ENCODE data around the gene RAB31.
A peak's percentile ranks its signal among the peaks of the same experiment; 100 is the strongest.

The RAB31 gene

DNA sequence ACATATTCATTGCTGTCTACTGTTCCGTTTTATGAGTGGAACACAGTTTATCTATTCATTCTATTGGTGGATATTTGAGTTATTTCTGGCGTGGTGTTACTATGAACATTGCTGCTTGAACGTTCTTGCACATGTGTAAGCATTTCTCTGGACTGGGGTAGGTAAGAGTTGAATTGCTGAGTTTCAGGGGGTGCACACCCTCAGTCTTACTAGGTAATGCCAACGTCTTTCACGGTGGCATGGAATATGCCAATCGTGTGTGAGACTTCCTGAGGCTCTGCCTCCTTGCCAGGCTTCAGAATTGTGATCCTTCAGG is 121.3 kb downstream of the RAB31 start:
- Histone ChIP-seq H3K36me3 (replicated peaks in 1 of 2; ENCODE audit: control insufficient read depth in 2 of 2, insufficient read depth in 2 of 2, low read length in 2 of 2) (peaks cover 0 to 6% of the 10 kb centered on the region in 2 donors), H2BK5ac (ENCODE audit: low read length) (no peak overlapping the region), H3K4me3 (ENCODE audit: low read length in 2 of 2) (no peak overlapping the region), H3K14ac (ENCODE audit: low read length) (no peak overlapping the region), H2BK12ac (ENCODE audit: low read length) (no peak overlapping the region), H4K8ac (ENCODE audit: low read depth, low read length) (no peak overlapping the region), H3K18ac (ENCODE audit: low read length) (no peak overlapping the region), H2BK15ac (ENCODE audit: low read length) (no peak overlapping the region), H3K4me2 (ENCODE audit: insufficient read depth, low read length, poor library complexity, severe bottlenecking) (no peak overlapping the region), H3K4ac (ENCODE audit: low read length) (no peak overlapping the region), H3K27ac (replicated peaks; ENCODE audit: low read length) (no peak overlapping the region), H4K91ac (ENCODE audit: low read depth, low read length, poor library complexity) (no peak overlapping the region), H3K9ac (ENCODE audit: low read depth, low read length, poor library complexity) (no peak overlapping the region), H2BK120ac (ENCODE audit: low read depth, low read length) (no peak overlapping the region), H2AFZ (ENCODE audit: low read length) (no peak overlapping the region), H2AK5ac (ENCODE audit: low read depth, low read length) (no peak overlapping the region), H3K79me1 (ENCODE audit: low read depth, low read length) (no peaks in the 10 kb centered on the region), H3K27me3 (ENCODE audit: control insufficient read depth in 3 of 3, insufficient read depth in 3 of 3, low read depth in 1 of 3, low read length in 3 of 3) (no peaks in the 10 kb centered on the region), H3K23ac (ENCODE audit: low read depth, low read length, poor library complexity) (no peak overlapping the region), H3K9me3 (replicated peaks in 1 of 2; ENCODE audit: control insufficient read depth in 2 of 2, insufficient read depth in 1 of 2, low read depth in 1 of 2, low read length in 2 of 2) (peaks cover 0 to 3% of the 10 kb centered on the region in 2 donors), H3K4me1 (ENCODE audit: control insufficient read depth in 2 of 2, insufficient read depth in 1 of 2, low read depth in 1 of 2, low read length in 2 of 2) (no peaks in the 10 kb centered on the region)
- no peak for DNase-seq (ENCODE audit: low spot score)
- WGBS, 2 donors (ENCODE audit: extremely low coverage in 2 of 2, insufficient read length in 2 of 2, insufficient replicate concordance in 1 of 2), result no CpG with 5 or more reads among the region's 6 CpGs

DNA sequence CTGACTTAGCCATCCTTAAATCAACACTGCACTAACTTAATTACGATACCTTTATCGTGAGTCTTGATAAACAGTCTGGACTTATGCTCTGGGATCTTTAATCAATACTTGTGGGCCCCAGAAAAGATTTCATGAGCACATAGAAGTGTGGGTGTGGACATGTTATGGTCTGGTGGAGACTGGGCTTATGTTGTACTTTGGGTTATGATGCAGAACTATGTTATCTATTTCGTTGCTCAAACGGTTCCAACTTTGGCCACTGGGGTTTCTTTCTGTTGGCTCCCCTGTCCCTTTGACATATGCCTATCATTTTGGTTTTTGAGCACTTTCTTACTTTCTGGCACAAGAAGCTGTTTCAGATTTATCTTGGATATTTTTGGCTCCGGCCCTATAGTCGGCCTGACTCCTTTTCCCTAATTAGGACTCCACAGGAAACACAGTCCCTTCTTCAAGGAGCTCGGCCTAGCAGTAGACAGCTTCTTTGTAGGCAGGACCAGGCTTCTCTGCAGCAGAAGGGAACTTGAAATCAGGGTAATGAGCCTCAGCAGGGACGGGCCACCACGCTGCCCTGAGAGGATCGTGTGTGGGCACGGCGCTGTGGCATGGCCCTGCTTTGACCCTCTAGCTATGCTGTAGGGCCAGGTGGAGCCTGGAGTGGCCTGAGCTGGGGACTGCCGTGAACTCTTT is 123.1 kb downstream of the RAB31 start:
- Histone ChIP-seq H3K14ac (ENCODE audit: low read length) (no peak overlapping the region), H2BK5ac (ENCODE audit: low read length) (peak overlapping the region; percentile 47), H4K91ac (ENCODE audit: low read depth, low read length, poor library complexity) (no peak overlapping the region), H3K4ac (ENCODE audit: low read length) (no peak overlapping the region), H3K27me3 (ENCODE audit: control insufficient read depth in 3 of 3, insufficient read depth in 3 of 3, low read depth in 1 of 3, low read length in 3 of 3) (no peaks in the 10 kb centered on the region), H2AK5ac (ENCODE audit: low read depth, low read length) (no peak overlapping the region), H3K23ac (ENCODE audit: low read depth, low read length, poor library complexity) (peak overlapping the region; percentile 39), H3K36me3 (replicated peaks in 1 of 2; ENCODE audit: control insufficient read depth in 2 of 2, insufficient read depth in 2 of 2, low read length in 2 of 2) (peaks cover 0 to 6% of the 10 kb centered on the region in 2 donors), H2AFZ (ENCODE audit: low read length) (no peak overlapping the region), H4K8ac (ENCODE audit: low read depth, low read length) (no peak overlapping the region), H3K27ac (replicated peaks; ENCODE audit: low read length) (no peak overlapping the region), H3K79me1 (ENCODE audit: low read depth, low read length) (no peaks in the 10 kb centered on the region), H3K4me2 (ENCODE audit: insufficient read depth, low read length, poor library complexity, severe bottlenecking) (no peak overlapping the region), H3K4me1 (ENCODE audit: control insufficient read depth in 2 of 2, insufficient read depth in 1 of 2, low read depth in 1 of 2, low read length in 2 of 2) (peaks cover 4 to 8% of the 10 kb centered on the region in 2 donors), H2BK15ac (ENCODE audit: low read length) (no peak overlapping the region), H2BK12ac (ENCODE audit: low read length) (peak overlapping the region; percentile 26), H3K4me3 (ENCODE audit: low read length in 2 of 2) (no peak overlapping the region), H3K9me3 (replicated peaks in 1 of 2; ENCODE audit: control insufficient read depth in 2 of 2, insufficient read depth in 1 of 2, low read depth in 1 of 2, low read length in 2 of 2) (peaks cover 0 to 3% of the 10 kb centered on the region in 2 donors), H3K9ac (ENCODE audit: low read depth, low read length, poor library complexity) (no peak overlapping the region), H2BK120ac (ENCODE audit: low read depth, low read length) (no peak overlapping the region), H3K18ac (ENCODE audit: low read length) (peak overlapping the region; percentile 44)
- no CpG with 5 or more reads among the region's 13 CpGs for WGBS, 2 donors (ENCODE audit: extremely low coverage in 2 of 2, insufficient read length in 2 of 2, insufficient replicate concordance in 1 of 2)
- DNase-seq (ENCODE audit: low spot score), result no peak

DNA sequence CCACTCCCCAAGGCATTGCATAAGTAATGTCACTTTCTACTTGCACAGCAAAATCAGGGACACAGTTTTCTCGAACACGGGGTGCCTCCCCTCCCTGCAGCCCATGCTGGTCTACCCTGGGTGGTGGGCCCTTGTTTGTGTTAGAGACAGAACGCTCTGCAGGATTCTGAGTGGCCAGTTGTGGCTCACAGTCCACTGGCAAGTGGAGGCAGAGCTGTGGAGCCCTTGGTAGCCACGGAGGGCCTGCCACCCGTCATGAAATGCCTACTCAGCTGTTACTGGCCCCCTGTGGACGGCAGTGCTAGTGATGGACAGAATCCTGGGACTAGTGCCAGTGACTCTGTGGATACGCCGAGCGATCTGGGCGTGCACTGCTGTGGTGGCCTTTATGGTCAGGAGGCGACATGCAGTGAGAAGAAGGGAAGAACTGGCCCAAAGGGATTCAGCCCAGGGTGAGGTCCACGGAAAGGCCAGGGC is 123.7 kb downstream of the RAB31 start:
- no peak overlapping the region for H3K18ac ChIP-seq (ENCODE audit: low read length)
- H3K9ac ChIP-seq (ENCODE audit: low read depth, low read length, poor library complexity), result no peak overlapping the region
- no peaks in the 10 kb centered on the region for H3K79me1 ChIP-seq (ENCODE audit: low read depth, low read length)
- no peak overlapping the region for H4K91ac ChIP-seq (ENCODE audit: low read depth, low read length, poor library complexity)
- no peak overlapping the region for H3K4me3 ChIP-seq (ENCODE audit: low read length in 2 of 2)
- peak overlapping the region; percentile 26 for H2BK12ac ChIP-seq (ENCODE audit: low read length)
- H3K9me3 ChIP-seq (replicated peaks in 1 of 2; ENCODE audit: control insufficient read depth in 2 of 2, insufficient read depth in 1 of 2, low read depth in 1 of 2, low read length in 2 of 2), result peaks cover 0 to 3% of the 10 kb centered on the region in 2 donors
- WGBS, 2 donors (ENCODE audit: extremely low coverage in 2 of 2, insufficient read length in 2 of 2, insufficient replicate concordance in 1 of 2), result no CpG with 5 or more reads among the region's 12 CpGs
- H3K23ac ChIP-seq (ENCODE audit: low read depth, low read length, poor library complexity), result peak overlapping the region; percentile 39
- no peak overlapping the region for H2BK120ac ChIP-seq (ENCODE audit: low read depth, low read length)
- DNase-seq (ENCODE audit: low spot score), result no peak
- no peak overlapping the region for H2BK15ac ChIP-seq (ENCODE audit: low read length)
- peaks cover 4 to 8% of the 10 kb centered on the region in 2 donors for H3K4me1 ChIP-seq (ENCODE audit: control insufficient read depth in 2 of 2, insufficient read depth in 1 of 2, low read depth in 1 of 2, low read length in 2 of 2)
- H3K4me2 ChIP-seq (ENCODE audit: insufficient read depth, low read length, poor library complexity, severe bottlenecking), result no peak overlapping the region
- H2AFZ ChIP-seq (ENCODE audit: low read length), result no peak overlapping the region
- no peak overlapping the region for H3K14ac ChIP-seq (ENCODE audit: low read length)
- no peak overlapping the region for H3K27ac ChIP-seq (replicated peaks; ENCODE audit: low read length)
- peak overlapping the region; percentile 47 for H2BK5ac ChIP-seq (ENCODE audit: low read length)
- no peak overlapping the region for H3K4ac ChIP-seq (ENCODE audit: low read length)
- H3K36me3 ChIP-seq (replicated peaks in 1 of 2; ENCODE audit: control insufficient read depth in 2 of 2, insufficient read depth in 2 of 2, low read length in 2 of 2), result peaks cover 0 to 6% of the 10 kb centered on the region in 2 donors
- no peak overlapping the region for H4K8ac ChIP-seq (ENCODE audit: low read depth, low read length)
- no peak overlapping the region for H2AK5ac ChIP-seq (ENCODE audit: low read depth, low read length)
- no peaks in the 10 kb centered on the region for H3K27me3 ChIP-seq (ENCODE audit: control insufficient read depth in 3 of 3, insufficient read depth in 3 of 3, low read depth in 1 of 3, low read length in 3 of 3)

DNA sequence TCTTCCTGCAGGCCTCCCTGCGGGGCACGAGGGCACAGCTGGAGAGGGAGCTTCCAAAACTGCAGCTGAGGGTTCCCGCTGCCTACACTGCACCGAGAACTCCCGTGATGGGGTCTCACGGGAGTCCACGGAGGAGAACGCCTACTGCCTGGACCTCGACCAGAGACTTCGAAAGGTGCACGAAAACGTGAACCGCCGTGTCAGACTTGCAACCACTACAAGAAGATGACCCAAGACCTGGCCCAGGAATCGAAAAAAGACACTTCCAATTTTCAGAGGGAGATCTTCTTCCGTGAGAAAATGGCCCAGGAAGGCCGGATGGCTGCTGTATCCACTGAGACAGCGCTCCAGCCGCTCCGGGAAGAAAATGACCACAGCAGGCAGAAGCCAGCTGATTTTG is 124.8 kb downstream of the RAB31 start:
- H3K4me1 ChIP-seq (ENCODE audit: control insufficient read depth in 2 of 2, insufficient read depth in 1 of 2, low read depth in 1 of 2, low read length in 2 of 2), result peaks cover 4 to 8% of the 10 kb centered on the region in 2 donors
- H3K18ac ChIP-seq (ENCODE audit: low read length), result no peak overlapping the region
- H3K4me3 ChIP-seq (ENCODE audit: low read length in 2 of 2), result no peak overlapping the region
- no peak for DNase-seq (ENCODE audit: low spot score)
- H3K23ac ChIP-seq (ENCODE audit: low read depth, low read length, poor library complexity), result no peak overlapping the region
- peaks cover 0 to 3% of the 10 kb centered on the region in 2 donors for H3K9me3 ChIP-seq (replicated peaks in 1 of 2; ENCODE audit: control insufficient read depth in 2 of 2, insufficient read depth in 1 of 2, low read depth in 1 of 2, low read length in 2 of 2)
- H2AFZ ChIP-seq (ENCODE audit: low read length), result no peak overlapping the region
- H3K27ac ChIP-seq (replicated peaks; ENCODE audit: low read length), result no peak overlapping the region
- no peak overlapping the region for H3K4me2 ChIP-seq (ENCODE audit: insufficient read depth, low read length, poor library complexity, severe bottlenecking)
- H4K91ac ChIP-seq (ENCODE audit: low read depth, low read length, poor library complexity), result no peak overlapping the region
- no peak overlapping the region for H2BK15ac ChIP-seq (ENCODE audit: low read length)
- H3K36me3 ChIP-seq (replicated peaks in 1 of 2; ENCODE audit: control insufficient read depth in 2 of 2, insufficient read depth in 2 of 2, low read length in 2 of 2), result peaks cover 0 to 6% of the 10 kb centered on the region in 2 donors
- no peaks in the 10 kb centered on the region for H3K79me1 ChIP-seq (ENCODE audit: low read depth, low read length)
- H3K4ac ChIP-seq (ENCODE audit: low read length), result no peak overlapping the region
- no peaks in the 10 kb centered on the region for H3K27me3 ChIP-seq (ENCODE audit: control insufficient read depth in 3 of 3, insufficient read depth in 3 of 3, low read depth in 1 of 3, low read length in 3 of 3)
- no peak overlapping the region for H2BK12ac ChIP-seq (ENCODE audit: low read length)
- WGBS, 2 donors (ENCODE audit: extremely low coverage in 2 of 2, insufficient read length in 2 of 2, insufficient replicate concordance in 1 of 2), result no CpG with 5 or more reads among the region's 20 CpGs
- no peak overlapping the region for H2AK5ac ChIP-seq (ENCODE audit: low read depth, low read length)
- no peak overlapping the region for H3K14ac ChIP-seq (ENCODE audit: low read length)
- no peak overlapping the region for H4K8ac ChIP-seq (ENCODE audit: low read depth, low read length)
- no peak overlapping the region for H2BK120ac ChIP-seq (ENCODE audit: low read depth, low read length)
- no peak overlapping the region for H3K9ac ChIP-seq (ENCODE audit: low read depth, low read length, poor library complexity)
- no peak overlapping the region for H2BK5ac ChIP-seq (ENCODE audit: low read length)
